KG1 (cell line): ENCODE data around the gene ITGA7.
"Not testable (repeated sequence)": the region's sequence is repeated elsewhere in the genome, so short reads cannot be mapped to it uniquely, and the experiment has no call there.

ENCODE experiments used
- DNase-seq: peaks from one replicate; lab custom pipeline; 2025; lab: John Stamatoyannopoulos, UW

ITGA7 gene

DNA sequence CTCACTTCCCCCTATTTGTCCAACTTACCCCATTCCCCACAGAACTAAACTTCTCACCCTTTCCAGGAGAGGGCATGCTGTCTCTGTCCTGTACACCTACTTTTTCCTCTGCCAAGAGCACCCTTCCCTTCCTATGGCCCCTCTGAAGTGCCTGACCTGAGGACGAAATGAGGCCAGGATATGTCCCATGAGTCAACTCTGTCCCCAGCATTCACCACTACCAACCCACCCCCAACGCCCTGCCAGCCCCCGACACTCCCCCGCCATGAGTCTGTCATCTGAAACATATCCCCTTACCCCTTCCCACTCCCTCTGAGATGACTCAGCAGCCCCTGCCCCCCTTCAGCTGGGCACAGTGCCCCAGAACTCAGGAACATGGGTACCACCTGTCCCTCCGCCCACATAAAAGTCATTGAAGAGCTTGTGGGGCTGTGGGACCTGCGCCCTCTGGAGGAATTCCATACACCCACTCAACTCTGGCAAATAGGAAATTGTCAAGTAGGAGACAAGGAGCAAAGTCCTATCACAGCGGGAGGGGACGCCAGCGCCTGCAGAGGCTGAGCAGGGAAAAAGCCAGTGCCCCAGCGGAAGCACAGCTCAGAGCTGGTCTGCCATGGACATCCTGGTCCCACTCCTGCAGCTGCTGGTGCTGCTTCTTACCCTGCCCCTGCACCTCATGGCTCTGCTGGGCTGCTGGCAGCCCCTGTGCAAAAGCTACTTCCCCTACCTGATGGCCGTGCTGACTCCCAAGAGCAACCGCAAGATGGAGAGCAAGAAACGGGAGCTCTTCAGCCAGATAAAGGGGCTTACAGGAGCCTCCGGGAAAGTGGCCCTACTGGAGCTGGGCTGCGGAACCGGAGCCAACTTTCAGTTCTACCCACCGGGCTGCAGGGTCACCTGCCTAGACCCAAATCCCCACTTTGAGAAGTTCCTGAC is 26.3 kb downstream of the ITGA7 start:
- no peak for DNase-seq

DNA sequence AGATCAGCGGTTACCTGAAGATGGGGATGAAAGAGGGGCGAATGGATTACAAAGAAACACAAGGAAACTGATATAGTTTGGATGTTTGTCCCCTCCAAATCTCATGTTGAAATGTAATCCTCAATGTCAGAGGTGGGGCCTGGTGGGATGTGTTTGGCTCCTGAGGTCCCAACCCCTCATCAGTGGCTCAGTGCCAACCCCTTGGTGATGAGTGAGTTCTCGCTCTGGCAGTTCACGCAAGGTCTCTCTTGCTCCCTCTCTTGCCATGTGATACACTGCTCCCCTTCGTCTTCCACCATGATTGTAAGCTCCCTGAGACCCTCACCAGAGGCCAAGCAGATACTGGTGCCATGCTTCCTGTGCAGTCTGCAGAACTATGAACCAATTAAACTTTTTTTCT is 28.0 kb downstream of the ITGA7 start:
- no peak for DNase-seq

GRCh38 chr12:55676707-55677106 is 31.0 kb downstream of the ITGA7 start:
- DNase-seq, result no peak

- DNase-seq, result no peak
These were observed 32.0 kb downstream of the ITGA7 start for GRCh38 chr12:55675666-55676065.

GRCh38 chr12:55673638-55674037 is 34.1 kb downstream of the ITGA7 start:
- DNase-seq, result no peak

- no peak for DNase-seq
These were observed 36.0 kb downstream of the ITGA7 start for GRCh38 chr12:55671746-55672145.

DNA sequence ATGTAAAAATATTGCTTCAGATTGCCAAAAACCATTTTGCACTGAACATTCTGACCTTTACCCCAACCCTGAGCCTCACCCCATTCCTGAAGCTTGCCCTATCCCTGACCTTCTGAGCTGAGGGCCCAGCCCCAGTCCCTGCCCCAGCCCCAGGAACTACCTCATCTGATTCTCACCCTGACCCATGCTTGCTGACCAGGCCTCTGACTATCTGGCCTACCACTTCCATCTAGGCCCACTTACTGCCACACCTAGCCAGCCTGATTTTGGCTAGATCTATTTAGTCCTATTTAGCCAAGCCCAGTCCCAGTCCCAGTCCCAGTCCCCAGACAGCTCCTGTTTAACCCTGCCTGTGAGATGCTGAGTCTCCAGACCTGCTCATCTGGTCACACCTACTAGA is 37.4 kb downstream of the ITGA7 start:
- DNase-seq, result no peak

GRCh38 chr12:55666508-55666907 is 41.2 kb downstream of the ITGA7 start:
- DNase-seq, result no peak

- DNase-seq, result no peak
These were observed 42.9 kb downstream of the ITGA7 start for GRCh38 chr12:55664826-55665225.

GRCh38 chr12:55663391-55663790 is 44.3 kb downstream of the ITGA7 start:
- DNase-seq, result no peak

GRCh38 chr12:55659486-55660385 is 48.0 kb downstream of the ITGA7 start:
- no peak for DNase-seq

- DNase-seq, result no peak
These were observed 48.9 kb downstream of the ITGA7 start for GRCh38 chr12:55658635-55659391.

- no peak for DNase-seq
These were observed 49.5 kb downstream of the ITGA7 start for GRCh38 chr12:55658212-55658611.

GRCh38 chr12:55657212-55657611 is 50.5 kb downstream of the ITGA7 start:
- no peak for DNase-seq

DNA sequence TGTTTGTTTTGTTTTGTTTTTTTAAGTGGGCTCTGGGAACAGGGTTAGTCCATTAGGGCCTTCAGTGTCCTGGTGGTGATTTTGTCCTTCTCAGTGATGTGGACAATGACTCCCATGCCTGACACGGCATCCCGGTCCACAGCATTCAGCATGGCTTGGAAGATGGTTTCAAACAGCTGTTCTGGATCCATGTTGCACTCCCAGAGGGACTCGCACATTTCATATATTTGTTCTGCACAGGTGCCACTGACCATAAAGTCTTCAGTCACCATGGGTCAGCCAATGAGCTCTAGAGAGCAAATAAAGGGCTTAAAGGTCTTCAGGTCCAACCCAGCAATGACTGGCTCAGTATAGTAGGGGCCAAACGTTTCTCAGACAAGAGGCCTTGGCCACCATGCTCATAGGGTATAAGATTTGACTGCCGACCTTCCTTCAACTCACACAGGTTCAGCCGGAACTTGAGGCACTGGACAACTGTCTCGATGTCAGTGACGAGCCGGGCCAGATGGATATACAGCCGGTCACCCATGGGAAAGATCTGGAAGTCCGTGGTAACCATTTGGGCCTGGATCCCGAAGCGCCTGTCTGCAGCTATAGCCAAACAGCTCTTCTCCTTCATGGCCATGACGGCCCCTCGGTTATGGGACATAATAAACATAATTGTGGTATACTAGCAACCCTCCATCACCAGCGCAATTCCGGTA is 53.0 kb downstream of the ITGA7 start:
- DNase-seq, result no peak

- DNase-seq, result no peak
These were observed 54.7 kb downstream of the ITGA7 start for GRCh38 chr12:55653031-55653430.

DNA sequence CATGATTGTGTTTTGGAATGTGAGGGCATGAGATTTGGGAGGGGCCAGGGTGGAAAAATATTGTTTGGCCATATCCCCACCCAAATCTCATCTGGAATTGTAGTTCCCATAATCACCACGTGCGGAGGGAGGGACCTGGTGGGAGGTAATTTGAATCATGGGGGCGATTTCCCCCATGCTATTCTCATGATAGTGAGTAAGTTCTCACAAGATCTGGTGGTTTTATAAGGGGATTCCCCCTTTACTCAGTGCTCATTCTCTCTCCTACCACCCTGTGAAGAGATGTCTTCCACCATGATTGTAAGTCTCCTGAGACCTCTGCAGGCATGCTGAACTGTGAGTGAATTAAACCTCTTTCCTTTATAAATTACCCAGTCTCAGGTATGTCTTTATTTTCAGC is 55.4 kb downstream of the ITGA7 start:
- DNase-seq, result no peak

GRCh38 chr12:55651299-55651683 is 56.4 kb downstream of the ITGA7 start:
- no peak for DNase-seq

GRCh38 chr12:55650620-55651298 is 56.9 kb downstream of the ITGA7 start:
- DNase-seq, result not testable (repeated sequence)

DNA sequence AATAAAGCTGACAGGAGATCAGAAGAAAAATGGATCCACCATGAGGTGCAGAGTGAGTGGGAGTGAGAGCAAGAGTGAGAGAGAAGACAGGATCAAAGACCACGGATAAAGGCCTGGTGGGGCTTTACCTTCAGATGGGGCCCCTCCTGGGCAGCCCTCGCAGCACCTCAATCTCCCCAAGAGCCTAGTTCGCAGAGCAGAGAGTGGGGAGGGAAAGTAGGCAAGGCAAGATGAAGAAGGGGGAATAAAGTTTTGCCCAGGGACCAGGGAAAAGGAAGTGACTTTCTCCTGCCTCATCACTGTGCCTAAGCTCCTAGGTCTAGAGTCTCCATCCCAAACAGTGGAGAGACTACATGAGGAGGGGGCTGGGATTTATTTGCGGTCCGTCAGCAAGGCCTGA is 60.7 kb downstream of the ITGA7 start:
- DNase-seq, result no peak

- DNase-seq, result no peak
These were observed 63.1 kb downstream of the ITGA7 start for GRCh38 chr12:55644591-55644990.
